HG02759 (cell line): ENCODE results near the gene MYO16.
"Not testable (repeated sequence)": the region's sequence is repeated elsewhere in the genome, so short reads cannot be mapped to it uniquely, and the experiment has no call there.

Experiments
- ATAC-seq: cut with Tn5 transposase; IDR thresholded peaks from one replicate; pipeline ENCODE4 v1.9.1; 2021; ENCODE audit warnings: mild to moderate bottlenecking, moderate library complexity; ENCODE audit not compliant: unreplicated experiment

Gene MYO16

DNA sequence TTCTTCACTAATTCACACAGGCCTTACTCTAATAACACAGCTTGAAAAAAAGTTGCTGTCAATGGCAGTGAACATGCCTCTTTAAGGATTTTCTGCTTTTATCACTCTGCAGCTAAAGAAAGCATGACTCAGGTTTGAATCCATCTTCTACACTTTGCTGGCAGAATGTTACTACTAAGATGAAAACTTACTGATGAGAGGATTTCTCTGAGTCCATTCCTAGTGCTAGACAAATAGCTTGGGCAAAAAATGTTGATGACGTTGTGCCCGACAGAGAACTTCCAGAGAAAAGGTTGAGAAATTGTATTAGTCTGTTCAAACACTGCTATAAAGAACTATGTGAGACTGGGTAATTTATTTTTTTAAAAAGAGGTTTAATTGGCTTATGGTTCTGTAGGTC, 585.0 kb downstream of the MYO16 start:
- ATAC-seq: no peak

DNA sequence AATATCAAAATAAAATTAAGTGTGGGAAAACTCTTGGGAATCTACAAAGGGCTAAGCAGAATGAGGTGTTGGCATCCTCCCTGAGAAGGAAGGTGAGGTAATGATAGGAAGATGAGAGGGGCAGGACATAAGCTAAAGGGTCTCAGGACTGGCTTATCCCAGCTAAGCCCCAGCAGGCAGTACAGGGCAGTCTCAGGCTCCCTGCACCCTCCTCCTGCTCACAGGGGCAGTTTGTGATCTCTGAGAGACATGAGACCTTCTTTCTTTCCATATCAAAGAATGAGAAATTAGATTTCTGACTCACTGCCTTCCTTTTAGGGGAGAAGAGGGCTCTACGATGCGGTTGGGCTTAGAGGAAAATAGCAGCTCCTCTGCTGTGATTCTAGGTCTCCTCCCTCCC, 586.0 kb downstream of the MYO16 start:
- no peak for ATAC-seq

DNA sequence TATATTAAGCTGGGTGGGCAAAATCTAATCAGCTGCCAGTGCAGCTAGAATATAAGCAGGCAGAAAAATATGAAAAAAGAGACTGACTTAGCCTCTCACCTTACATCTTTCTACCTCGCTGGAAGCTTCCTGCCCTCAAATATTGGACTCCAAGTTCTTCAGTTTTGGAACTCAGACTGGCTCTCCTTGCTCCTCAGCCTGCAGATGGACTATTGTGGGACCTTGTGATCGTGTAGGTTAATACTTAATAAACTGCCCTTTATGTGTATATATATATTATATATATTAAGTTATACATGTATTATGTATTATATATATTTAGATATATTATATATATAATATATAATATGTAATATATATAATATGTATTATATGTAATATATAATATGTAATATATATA, 588.1 kb downstream of the MYO16 start:
- ATAC-seq: not testable (repeated sequence)

DNA sequence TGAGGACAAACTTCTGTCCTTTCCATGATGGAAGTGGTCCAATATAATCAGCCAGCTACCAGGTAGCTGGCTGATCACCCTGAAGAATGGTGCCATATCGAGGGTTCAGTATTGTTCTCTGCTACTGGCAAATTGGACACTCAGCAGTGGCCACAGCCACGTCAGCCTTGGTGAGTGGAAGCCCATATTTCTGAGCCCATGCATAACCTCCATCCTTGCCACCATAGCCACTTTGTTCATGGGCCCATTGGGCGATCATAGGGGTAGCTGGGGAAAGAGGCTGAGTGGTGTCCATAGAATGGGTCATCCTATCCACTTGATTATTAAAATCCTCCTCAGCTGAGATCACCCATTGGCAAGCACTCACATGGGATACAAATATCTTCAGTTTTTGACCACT, 591.2 kb downstream of the MYO16 start:
- ATAC-seq: no peak

DNA sequence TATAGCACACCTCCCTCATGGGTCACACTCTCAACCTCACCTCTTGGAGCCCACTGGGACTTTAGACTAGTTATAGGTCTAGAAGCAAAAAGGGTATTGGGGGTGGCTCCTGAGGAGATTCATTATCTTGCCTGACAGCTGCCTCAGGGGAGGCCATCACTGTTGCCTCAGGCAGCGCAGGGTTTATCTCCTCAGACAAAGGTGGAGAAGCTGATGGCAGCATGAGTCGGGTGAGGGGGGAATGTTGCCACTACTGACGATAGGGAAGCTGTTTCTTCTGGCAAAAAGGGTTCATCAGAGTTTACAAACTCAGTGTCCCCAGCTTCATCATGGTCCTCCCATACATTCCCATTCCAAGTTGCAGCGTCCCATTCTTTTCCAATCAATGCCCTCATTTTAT, 594.6 kb downstream of the MYO16 start:
- ATAC-seq: no peak

DNA sequence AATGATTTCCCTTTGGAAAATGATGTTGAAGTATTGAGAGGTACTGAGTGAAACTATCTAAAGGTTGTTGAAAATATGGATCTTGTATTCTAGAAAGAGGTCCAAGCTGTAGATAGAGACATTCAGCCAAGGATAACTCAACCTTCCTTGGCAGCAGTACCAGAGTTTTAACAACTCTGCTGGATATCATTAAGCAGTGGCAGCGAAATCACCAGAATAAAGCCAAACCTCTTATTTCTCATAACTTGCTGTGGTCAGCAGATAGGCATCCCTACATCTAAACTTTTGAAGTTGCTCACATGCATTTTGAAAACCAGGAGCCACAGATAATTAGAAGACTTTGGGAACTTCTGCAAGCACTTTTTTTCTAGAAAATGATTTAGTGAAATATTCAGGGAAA, 597.2 kb downstream of the MYO16 start:
- no peak for ATAC-seq

DNA sequence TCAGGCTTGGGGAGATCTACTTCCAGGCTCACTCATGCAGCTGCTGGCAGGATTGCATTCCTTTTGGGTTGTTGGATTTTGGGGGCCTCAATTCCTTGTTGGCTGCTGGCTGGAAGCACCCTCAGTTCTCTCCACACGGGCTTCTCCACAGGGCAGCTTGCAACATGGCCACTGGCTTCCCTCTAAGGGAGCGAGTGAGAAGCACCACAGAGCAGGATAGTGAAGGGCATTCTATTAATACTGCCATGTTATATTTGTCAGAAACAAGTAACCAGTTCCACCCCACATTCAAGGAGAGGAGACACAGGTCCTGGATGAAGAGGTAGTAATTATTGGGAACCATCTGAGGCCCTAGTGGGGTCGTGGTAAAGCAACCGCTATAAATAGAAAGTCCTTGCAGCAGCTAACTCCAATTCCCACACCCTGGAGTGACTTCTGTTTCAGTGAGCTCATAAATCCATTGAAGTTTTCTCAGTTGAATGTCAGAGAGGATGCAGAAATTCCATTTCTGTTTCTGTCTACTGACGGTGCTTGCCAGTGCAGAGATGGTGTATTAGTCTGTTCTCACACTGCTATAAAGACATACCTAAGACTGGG, 598.0 kb downstream of the MYO16 start:
- no peak for ATAC-seq

DNA sequence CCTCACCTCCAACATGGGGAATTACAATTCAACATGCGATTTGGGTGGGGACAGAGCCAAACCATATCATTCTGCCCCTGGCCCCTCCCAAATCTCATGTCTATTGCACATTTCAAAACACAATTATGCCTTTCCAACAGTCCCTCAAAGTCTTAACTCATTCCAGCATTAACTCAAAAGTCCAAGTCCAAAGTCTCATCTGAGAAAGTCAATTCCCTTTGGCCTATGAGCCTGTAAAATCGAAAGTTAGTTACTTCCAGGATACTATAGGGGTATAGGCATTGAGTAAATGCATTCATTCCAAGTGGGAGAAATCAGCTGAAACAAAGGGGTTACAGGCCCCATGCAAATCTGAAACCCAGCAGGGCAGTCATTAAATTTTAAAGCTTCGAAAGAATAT, 598.8 kb downstream of the MYO16 start:
- no peak for ATAC-seq

DNA sequence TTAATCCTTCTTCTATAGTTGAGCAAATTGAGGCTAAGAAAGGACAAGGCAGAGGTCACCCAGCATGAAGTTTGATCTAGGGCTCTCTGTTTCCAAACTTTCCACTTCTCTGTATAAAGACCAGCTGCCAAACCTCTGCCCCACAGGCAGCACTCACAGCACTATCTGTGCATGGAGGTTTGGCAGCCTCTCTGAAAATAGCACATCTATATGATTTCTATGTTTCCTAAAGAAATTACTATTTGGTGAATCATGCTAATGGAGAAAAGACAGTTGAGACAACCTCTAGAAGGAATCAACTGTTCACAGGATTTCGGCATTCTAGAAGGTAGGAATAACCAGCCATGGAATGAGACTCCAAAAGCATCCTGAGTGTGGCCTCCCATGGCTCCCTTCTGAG, 602.5 kb downstream of the MYO16 start:
- no peak for ATAC-seq

DNA sequence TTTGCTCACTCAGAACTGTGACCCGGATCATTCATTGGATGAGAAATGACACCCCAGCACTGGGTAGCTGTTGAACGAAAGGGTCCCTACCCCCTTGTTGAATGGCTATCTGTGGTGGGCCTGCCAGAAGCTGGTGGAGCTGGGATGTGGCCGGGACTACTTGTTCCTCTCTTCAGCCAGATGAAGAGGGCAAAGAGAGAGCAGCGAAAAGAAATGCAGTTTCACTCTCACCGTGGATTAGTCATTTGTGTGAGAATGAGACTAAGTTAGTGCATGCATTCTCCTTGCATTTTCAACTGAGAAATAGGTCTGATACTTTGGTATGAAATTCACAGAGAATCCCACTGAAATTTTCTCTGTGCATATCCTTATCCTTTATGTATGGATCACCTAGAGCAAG, 603.9 kb downstream of the MYO16 start:
- peak; percentile 72 for ATAC-seq

DNA sequence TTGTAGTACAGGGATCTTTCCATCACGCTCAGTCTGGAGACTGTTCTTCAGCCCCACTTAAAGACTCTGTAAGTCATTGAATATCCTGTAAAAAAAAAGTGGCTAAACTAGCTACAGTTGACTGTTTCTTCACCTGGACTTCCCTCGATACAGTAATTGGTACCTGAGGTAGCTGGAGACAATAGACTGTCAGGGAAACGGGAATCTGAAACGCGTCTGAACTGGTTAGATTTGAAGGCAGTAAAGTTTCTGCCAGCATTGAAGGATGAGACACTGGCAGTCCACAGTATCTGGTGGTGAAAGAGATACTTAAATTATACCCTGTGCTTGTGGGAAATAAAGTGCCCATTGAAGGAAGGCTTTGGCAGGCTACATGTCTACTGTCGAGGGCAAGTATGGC, 606.5 kb downstream of the MYO16 start:
- ATAC-seq: no peak

DNA sequence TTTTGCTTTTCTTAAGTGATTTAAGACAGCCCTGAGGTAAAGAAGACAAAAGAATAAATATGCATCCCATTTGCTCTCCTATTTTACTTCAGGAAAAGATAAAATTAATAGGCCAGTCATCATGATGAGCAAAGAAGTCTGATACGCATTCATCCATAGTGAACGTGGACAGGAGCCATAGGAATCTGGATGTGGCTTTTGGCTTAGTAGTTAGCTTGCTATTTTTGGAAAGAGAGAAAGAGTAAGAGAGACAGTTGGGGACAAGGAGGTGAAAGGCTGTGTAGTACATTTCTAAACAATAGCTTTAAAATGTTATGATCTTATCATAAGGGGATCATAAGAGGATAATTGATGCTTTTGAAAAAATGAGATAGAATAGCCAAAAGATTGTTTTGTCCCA, 611.7 kb downstream of the MYO16 start:
- no peak for ATAC-seq

DNA sequence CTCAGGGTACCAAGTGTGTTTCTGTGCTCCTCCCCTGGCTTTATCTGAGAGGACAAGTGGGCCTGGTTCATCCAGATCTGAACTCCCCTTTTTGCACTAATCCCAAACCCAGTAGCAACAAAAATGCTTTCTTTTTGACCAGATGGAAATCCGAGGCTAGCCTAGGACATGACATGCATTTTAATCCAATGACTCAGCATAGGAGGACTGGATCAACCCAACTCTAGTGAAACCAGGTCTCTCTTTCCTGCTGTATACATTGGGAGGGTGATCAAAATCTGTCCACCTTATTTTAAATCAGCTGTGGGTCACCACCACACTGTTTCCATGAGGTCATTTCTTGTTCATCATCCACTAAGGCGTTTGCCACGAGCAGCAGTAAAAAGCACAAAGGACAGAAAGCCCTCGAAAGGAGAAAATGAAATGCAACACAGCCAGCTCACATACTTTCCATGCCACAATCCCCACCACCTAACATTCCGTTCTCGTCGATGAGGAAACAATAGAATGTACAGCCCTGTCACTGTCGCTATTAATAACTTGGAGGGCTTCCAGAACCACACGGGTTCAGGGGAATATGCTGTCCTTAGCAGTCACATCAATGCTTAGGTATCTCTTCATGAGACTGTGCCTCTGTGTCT, 614.0 kb downstream of the MYO16 start:
- no peak for ATAC-seq

DNA sequence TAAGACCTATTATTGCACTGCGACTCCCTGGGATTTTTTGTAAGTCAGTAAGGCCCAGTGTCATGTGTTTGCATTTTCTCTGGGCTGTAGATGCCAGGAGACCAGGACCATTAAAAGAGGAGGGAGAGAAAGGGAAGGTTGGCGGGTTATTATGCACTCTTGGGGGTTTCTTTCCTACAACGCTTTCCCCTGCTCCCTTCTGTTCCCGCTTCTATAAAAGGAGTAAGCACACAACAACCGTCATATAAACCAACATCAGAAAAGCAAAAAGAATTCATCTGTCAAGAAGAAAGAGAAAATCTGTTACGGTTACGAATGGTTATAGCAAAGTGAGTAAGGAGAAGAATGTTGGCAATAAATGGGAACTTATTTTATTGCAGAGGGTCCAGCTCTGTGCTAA, 615.2 kb downstream of the MYO16 start:
- no peak for ATAC-seq

DNA sequence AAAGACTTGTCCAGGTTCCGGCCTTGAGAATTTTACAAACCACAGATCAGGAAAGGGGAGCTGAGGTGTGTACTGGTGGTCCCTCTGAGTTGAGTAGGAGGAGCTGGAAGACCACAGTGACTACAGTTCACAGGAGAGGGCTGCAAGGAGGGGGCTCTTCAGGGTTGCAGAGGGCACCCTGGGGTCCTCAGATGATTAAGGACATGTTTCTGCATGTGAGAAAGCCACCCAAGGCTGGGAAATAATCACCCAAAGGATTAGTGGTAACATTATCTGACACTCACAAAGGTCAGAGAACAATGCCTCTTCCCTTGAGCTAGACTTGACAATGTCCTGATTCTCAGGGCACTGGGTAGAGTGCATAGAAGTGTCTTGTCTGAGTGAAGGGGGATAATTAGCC, 616.6 kb downstream of the MYO16 start:
- ATAC-seq: no peak

DNA sequence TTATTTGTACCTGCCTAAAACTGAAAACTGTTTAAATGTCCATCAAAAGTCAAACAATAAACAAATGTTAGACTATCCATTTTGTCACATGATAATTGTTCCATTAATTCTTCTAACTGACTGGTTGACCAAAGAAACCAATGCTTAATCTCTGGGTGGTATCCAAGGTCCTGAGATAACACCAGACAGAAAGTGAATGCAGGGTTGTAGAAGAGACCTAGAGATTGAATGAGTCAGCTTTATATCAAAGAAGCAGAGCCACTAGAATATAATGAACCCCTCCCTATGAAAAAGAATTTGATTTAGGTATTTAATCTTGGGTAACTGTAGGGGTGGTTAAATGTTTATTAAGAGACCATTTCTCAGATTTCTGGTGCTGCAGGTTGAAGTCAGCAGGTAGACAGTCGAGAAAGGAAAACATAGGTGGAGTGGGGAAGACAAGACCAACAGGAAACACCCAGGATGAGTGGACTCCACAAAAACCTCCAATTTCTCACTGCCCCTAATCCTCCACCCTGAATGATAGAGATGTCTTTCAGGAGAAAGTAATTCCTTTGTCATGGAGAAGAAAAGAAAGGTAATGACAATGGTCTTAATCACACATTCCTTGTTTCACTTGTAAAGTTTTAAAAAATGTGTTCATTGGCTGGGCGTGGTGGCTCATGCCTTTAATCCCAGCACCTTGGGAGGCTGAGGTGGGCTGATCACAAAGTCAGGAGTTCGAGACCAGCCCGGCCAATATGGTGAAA, 620.5 kb downstream of the MYO16 start:
- no peak for ATAC-seq

DNA sequence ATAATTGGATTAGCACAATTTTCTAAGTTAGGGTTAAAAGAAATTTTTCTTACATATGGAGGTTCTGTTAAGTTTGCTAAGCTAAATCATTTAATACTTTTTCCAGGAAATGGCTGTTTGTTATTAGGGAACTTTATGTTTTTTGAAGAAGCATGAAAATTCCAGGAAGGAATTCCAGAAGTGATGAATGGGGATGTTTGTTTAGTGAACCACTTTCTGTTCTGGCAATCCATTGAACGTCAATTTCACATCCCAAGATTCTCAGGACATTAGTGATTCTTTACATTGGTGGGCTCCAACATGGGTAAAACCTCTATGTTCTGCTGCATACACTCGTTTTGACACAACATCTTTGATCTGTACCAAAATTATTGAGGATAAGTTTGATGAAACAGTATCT, 622.5 kb downstream of the MYO16 start:
- ATAC-seq: no peak

DNA sequence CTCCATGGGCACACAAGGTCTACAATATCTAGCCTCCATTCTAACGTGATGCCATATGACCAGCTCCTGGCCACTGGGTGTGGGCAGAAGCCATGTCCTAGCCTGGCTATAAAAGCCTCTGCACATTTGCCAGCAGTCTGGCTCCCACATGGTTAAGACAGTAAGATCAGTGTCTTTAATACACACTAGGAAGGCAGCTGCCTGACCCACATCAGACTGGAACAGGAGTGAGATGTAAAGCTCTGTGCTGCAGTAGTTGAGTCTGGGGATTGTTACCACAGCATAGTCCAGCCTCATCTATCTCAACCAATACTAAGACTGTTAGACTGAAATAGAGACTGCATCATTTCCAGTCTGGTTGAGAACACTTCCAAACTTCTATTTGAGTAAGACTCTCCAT, 623.9 kb downstream of the MYO16 start:
- no peak for ATAC-seq

DNA sequence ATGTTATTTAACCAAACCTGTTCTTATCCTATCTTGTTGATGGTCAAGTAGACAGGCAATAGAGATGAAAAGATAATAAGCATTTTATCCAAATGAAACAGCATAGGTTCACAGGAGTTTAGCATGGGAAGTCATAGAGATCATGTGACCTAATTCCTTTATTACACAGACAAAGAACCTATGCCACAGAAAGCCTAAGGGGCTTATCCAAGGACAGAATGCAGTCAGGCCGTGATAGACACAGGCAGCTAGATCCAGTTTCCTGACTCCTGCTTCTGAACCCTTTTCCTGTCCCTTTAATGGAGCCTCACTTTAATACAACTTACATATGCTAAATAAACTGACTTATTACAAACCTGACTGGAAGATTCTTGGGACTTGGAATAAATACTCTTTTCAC, 624.9 kb downstream of the MYO16 start:
- no peak for ATAC-seq

DNA sequence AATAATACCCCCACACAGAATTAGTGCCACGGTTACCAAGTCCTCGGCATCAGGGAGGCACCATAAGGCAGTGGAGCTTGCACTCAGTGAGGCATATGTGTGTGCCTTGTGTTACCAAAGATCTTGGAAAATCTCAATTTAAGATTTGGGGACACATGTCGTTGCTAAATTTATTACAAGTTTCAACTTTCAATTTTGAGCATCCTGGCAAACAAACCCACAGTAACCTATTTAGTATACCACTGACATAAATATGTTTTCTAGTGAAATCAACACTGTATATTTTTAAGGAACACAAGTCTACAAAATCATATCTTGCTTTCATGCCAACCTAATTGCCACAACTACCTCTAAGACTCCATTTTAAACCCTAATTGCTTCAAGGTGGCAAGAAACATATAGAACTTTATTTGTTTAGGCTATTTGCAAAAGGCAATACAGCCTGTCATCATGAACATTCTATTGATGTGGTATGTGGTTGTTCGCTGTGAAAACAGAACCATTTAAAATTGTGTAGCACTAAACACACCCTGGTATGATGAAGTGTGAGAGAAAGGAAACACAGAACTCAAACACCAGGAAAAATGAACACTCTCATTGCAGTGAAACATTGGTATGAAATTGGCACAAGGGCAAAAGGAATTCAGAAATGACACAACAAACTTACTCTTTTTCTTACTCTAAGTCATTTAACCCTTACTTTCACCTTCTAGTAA, 625.9 kb downstream of the MYO16 start:
- ATAC-seq: no peak

DNA sequence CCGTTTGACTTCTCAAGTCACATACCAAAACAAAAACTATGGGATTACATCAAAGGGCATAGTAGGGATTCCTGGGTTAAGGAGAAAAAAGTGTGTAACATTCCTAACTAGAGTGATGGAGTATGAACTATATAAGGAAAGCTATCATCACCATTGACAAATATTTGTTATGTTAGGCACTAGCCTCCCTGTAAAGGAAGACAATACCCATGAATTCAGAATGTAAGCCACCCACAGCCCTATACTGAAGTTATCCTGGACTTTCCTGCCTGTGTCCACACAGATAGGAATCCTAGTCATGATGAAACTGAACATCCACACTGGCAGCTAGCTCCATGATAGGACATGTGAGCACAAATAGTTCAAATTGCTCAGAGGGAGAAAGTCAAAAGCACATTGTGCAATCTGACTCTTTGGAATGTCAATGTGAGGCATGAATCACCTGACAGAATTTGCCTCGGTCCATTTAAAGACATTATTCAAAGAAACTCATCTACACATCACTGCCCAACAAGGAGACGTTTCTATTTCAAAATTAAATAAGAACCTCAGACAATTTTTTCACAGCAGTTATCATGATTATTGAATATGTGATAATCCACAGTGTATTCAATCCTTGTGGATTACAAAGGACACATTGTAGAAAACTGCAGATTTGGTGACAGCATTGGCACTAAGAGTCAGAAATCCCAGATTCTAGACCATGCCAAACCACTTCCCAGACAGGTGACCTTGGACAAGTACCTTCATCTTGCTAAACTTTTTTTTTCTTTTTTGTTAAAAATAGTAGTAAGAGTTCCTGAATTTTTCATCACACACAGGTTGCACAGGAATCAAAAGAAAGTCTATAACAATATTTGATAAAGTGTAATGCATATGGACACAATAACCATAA, 627.7 kb downstream of the MYO16 start:
- no peak for ATAC-seq
